GM23338 (cell line): Measurements from ENCODE around the gene MAP3K5.

Experiments used
- CREB1 ChIP-seq: fragments of 250-450 bp; sonication (Bioruptor Pico); IDR thresholded peaks from 2 replicates; pipeline ENCODE4 v1.5.0; 2020; ENCODE audit warnings: low read depth, mild to moderate bottlenecking, moderate library complexity
- JUNB ChIP-seq: IDR thresholded peaks from one replicate; pipeline ENCODE4 v1.6.1; 2016; ENCODE audit warnings: antibody characterized with exemption; ENCODE audit not compliant: unreplicated experiment

DNA sequence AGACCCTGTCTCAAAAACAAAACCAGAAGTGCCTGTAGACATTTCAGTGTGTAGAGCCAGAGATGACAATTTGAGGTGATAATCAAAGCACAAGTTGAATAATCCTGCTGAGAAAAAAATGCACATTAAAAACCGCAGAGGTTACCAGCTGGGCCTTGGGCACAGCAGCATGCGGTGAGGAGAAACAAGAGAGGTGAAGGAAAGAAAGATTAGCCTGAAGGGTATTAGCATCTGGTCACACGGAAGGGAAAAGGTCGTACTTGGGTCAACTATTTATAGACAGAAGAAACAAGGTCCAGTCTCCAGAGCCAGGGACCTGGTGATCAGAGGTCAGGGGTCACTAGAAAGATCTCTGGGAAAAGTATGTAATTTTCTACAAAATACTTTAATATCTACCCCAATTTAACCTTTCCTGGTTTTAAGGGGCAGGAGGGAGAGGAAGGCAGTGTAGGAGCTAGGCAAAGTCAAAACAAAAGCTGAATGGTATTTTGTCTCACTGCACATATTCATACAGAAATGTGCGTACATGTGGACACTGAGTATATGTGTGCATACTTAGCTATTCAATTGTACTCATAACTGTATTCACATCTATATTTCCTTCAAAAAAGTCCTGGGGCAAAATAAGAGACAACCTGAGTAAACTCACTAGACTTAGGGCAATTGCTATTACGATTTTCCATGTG lies 252.2 kb downstream of the MAP3K5 start:
- TF ChIP-seq JUNB = no peak
- no peak for TF ChIP-seq CREB1 (CRISPR knock-in tag)
